IMR-90 (cell line): ENCODE data around the gene RORC. TPM values are rescaled to one million over a fixed set of nuclear protein-coding genes. Genes with fewer than 3 reads are reported as not detected.

Source experiments
- ATAC-seq: fragments of 200-7000 bp; cut with Tn5 transposase; 2 replicates; pipeline ENCODE4 v1.9.1; 2020; ENCODE audit warnings: low read depth, mild to moderate bottlenecking, moderate library complexity
- BruUV-seq: library from RNA; stranded (reverse); fragments of 400-500 nt; replicated peaks from 2 replicates; lab custom pipeline; 2021; lab: Mats Ljungman, UMichigan
- CTCF ChIA-PET: fragments of 300-600 bp; formaldehyde crosslinking; extraction: SDS; loops from one replicate; lab custom pipeline; 2021; ENCODE audit warnings: antibody characterized with exemption; lab: Yijun Ruan, JAX
- POLR2A ChIA-PET: fragments of 300-600 bp; sonication (Branson Sonifier 250); formaldehyde crosslinking; loops from one replicate; lab custom pipeline; 2022; ENCODE audit warnings: antibody characterized with exemption; ENCODE audit not compliant: unreplicated experiment; lab: Charles Lee
- DNase-seq: peaks from one replicate; pipeline ENCODE4 v3.0.0; 2013
- H2AFZ ChIP-seq: replicated peaks from 2 replicates; pipeline ENCODE3; 2013; ENCODE audit warnings: low read length, mild to moderate bottlenecking; ENCODE audit not compliant: poor library complexity
- H2AK5ac ChIP-seq: 2 replicates; pipeline ENCODE4 v1.6.1; 2013; ENCODE audit warnings: low read depth, low read length, inconsistent platforms
- H2AK9ac ChIP-seq: replicated peaks from 2 replicates; pipeline ENCODE3; 2013; ENCODE audit warnings: mild to moderate bottlenecking, low read depth, low read length, moderate library complexity; ENCODE audit not compliant: poor library complexity
- H2BK120ac ChIP-seq: 2 replicates; pipeline ENCODE4 v1.6.1; 2013; ENCODE audit warnings: low read depth, low read length, inconsistent platforms
- H2BK15ac ChIP-seq: 3 replicates; pipeline ENCODE4 v1.6.1; 2013; ENCODE audit warnings: low read depth, low read length, inconsistent platforms
- H2BK20ac ChIP-seq: 2 replicates; pipeline ENCODE4 v1.6.1; 2013; ENCODE audit warnings: low read depth, mild to moderate bottlenecking, inconsistent platforms, low read length, moderate library complexity
- H2BK5ac ChIP-seq: 2 replicates; pipeline ENCODE4 v1.6.1; 2013; ENCODE audit warnings: mild to moderate bottlenecking, low read depth, low read length, inconsistent platforms; ENCODE audit not compliant: poor library complexity, severe bottlenecking
- H3K14ac ChIP-seq: replicated peaks from 2 replicates; pipeline ENCODE4 v1.6.1; 2013; ENCODE audit warnings: low read depth, low read length, inconsistent platforms
- H3K18ac ChIP-seq: 2 replicates; pipeline ENCODE4 v1.6.1; 2013; ENCODE audit warnings: low read depth, low read length, control low read depth
- H3K23ac ChIP-seq: 2 replicates; pipeline ENCODE4 v1.6.1; 2013; ENCODE audit warnings: low read depth, low read length, inconsistent platforms
- H3K27ac ChIP-seq: 2 replicates; pipeline ENCODE4 v1.5.1; 2013; ENCODE audit warnings: mild to moderate bottlenecking, control low read depth, low read length; ENCODE audit not compliant: insufficient read depth
- H3K27me3 ChIP-seq: 2 replicates; pipeline ENCODE4 v1.6.1; 2013; ENCODE audit warnings: low read length; ENCODE audit not compliant: control insufficient read depth, insufficient read depth
- H3K36me3 ChIP-seq: 2 replicates; pipeline ENCODE4 v1.6.1; 2013; ENCODE audit warnings: low read length, mixed read lengths; ENCODE audit not compliant: control insufficient read depth, insufficient read depth
- H3K4ac ChIP-seq: 2 replicates; pipeline ENCODE4 v1.6.1; 2013; ENCODE audit warnings: low read depth, low read length, inconsistent platforms
- H3K4me1 ChIP-seq: 2 replicates; pipeline ENCODE4 v1.6.1; 2013; ENCODE audit warnings: low read length, mixed read lengths; ENCODE audit not compliant: control insufficient read depth, insufficient read depth
- H3K4me2 ChIP-seq: 2 replicates; pipeline ENCODE4 v1.6.1; 2013; ENCODE audit warnings: low read depth, mild to moderate bottlenecking, control low read depth, low read length, moderate library complexity
- H3K4me3 ChIP-seq: 2 replicates; pipeline ENCODE4 v1.5.1; 2013; ENCODE audit warnings: low read depth, mild to moderate bottlenecking, control low read depth, low read length, moderate library complexity; ENCODE audit not compliant: insufficient read depth
- H3K56ac ChIP-seq: 2 replicates; pipeline ENCODE4 v1.6.1; 2013; ENCODE audit warnings: low read length, inconsistent platforms; ENCODE audit not compliant: insufficient read depth; ENCODE audit errors: extremely low read depth
- H3K79me1 ChIP-seq, 2 experiments: 2 replicates each; pipeline ENCODE4 v1.6.1; 2013; ENCODE audit warnings: low read length in 2 of 2, inconsistent platforms in 1 of 2, low read depth in 1 of 2
- H3K9ac ChIP-seq: 2 replicates; pipeline ENCODE4 v1.6.1; 2013; ENCODE audit warnings: low read depth, low read length, control low read depth
- H3K9me1 ChIP-seq: 2 replicates; pipeline ENCODE4 v1.6.1; 2013; ENCODE audit warnings: low read length, inconsistent platforms; ENCODE audit not compliant: insufficient read depth
- H3K9me3 ChIP-seq: 2 replicates; pipeline ENCODE4 v1.6.1; 2013; ENCODE audit warnings: low read length; ENCODE audit not compliant: control insufficient read depth, insufficient read depth
- H4K20me1 ChIP-seq: 2 replicates; pipeline ENCODE4 v1.6.1; 2013; ENCODE audit warnings: low read length, inconsistent platforms; ENCODE audit not compliant: insufficient read depth
- H4K5ac ChIP-seq: 2 replicates; pipeline ENCODE4 v1.6.1; 2013; ENCODE audit warnings: mild to moderate bottlenecking, low read depth, low read length, control low read depth
- H4K8ac ChIP-seq, 2 experiments: 2 replicates each; pipeline ENCODE4 v1.6.1; 2013; ENCODE audit warnings: low read depth in 2 of 2, low read length in 2 of 2, control low read depth in 1 of 2, inconsistent platforms in 1 of 2
- H4K91ac ChIP-seq: 2 replicates; pipeline ENCODE4 v1.6.1; 2013; ENCODE audit warnings: low read depth, low read length, inconsistent platforms; ENCODE audit not compliant: insufficient read depth
- CEBPB ChIP-seq: IDR thresholded peaks from 2 replicates; pipeline ENCODE4 v1.6.1; 2012; ENCODE audit warnings: low read depth, low read length, improper control_type of control experiment
- CTCF ChIP-seq: conservative IDR thresholded peaks from 2 replicates; pipeline ENCODE4 v1.5.1; 2012; ENCODE audit warnings: mild to moderate bottlenecking, low read depth, low read length, improper control_type of control experiment
- ELK1 ChIP-seq: fragments of 150-350 bp; IDR thresholded peaks from 2 replicates; pipeline ENCODE4 v1.6.1; 2016; ENCODE audit warnings: low read depth, mild to moderate bottlenecking, low read length, moderate library complexity, borderline replicate concordance
- MAFK ChIP-seq: IDR thresholded peaks from 2 replicates; pipeline ENCODE4 v1.6.1; 2012; ENCODE audit warnings: low read depth, low read length, improper control_type of control experiment
- MAZ ChIP-seq: IDR thresholded peaks from 2 replicates; pipeline ENCODE4 v1.6.1; 2012; ENCODE audit warnings: low read depth, mild to moderate bottlenecking, low read length, improper control_type of control experiment, moderate library complexity, borderline replicate concordance
- MXI1 ChIP-seq: IDR thresholded peaks from 2 replicates; pipeline ENCODE4 v1.6.1; 2012; ENCODE audit warnings: low read depth, mild to moderate bottlenecking, low read length, moderate library complexity, borderline replicate concordance
- NFE2L2 ChIP-seq: fragments of 150-350 bp; IDR thresholded peaks from 2 replicates; pipeline ENCODE4 v1.6.1; 2016; ENCODE audit warnings: low read depth, mild to moderate bottlenecking, low read length
- POLR2A ChIP-seq: IDR thresholded peaks from 2 replicates; pipeline ENCODE4 v1.6.1; 2012; ENCODE audit warnings: mild to moderate bottlenecking, low read depth, low read length
- RAD21 ChIP-seq: IDR thresholded peaks from 2 replicates; pipeline ENCODE4 v1.6.1; 2012; ENCODE audit warnings: low read length, improper control_type of control experiment
- RCOR1 ChIP-seq: IDR thresholded peaks from 2 replicates; pipeline ENCODE4 v1.6.1; 2012; ENCODE audit warnings: mild to moderate bottlenecking, low read length, improper control_type of control experiment; ENCODE audit not compliant: insufficient replicate concordance
- RFX5 ChIP-seq: IDR thresholded peaks from 2 replicates; pipeline ENCODE4 v1.8.0; 2012; ENCODE audit warnings: low read depth, mild to moderate bottlenecking, low read length, moderate library complexity
- SMC3 ChIP-seq: fragments of 150-350 bp; IDR thresholded peaks from 2 replicates; pipeline ENCODE4 v1.6.1; 2016; ENCODE audit warnings: low read depth, mild to moderate bottlenecking, antibody characterized with exemption, low read length, moderate library complexity
- USF2 ChIP-seq: fragments of 150-350 bp; IDR thresholded peaks from 2 replicates; pipeline ENCODE4 v1.6.1; 2017; ENCODE audit warnings: mild to moderate bottlenecking, antibody characterized with exemption, low read length, low read depth
- WGBS, 2 experiments: methylation state at CpG; one replicate each; pipeline versions ENCODE4 v1.1.5 to v1.1.7; 2013; ENCODE audit warnings: missing lambda C conversion rate in 2 of 2; ENCODE audit not compliant: insufficient read length in 1 of 2; ENCODE audit errors: extremely low coverage in 2 of 2; 5-methylcytosine and 5-hydroxymethylcytosine counted together
- dilution Hi-C: fragments of 300-500 bp; cut with HindIII; formaldehyde crosslinking; loops from one replicate; pipeline ENCODE4 v1.14.3; 2018; ENCODE audit warnings: low sequenced_read_pairs; ENCODE audit not compliant: unreplicated experiment
- in situ Hi-C: fragments of 300-500 bp; cut with MboI; formaldehyde crosslinking; loops from 3 replicates; pipeline ENCODE4 v1.14.3; 2019; ENCODE audit warnings: low sequenced_read_pairs, inconsistent platforms, mixed read lengths
- intact Hi-C: fragments of 100-400 bp; cut with micrococcal nuclease; formaldehyde crosslinking; loops from 2 replicates; pipeline ENCODE4 v1.10.0; 2022
- polyA plus RNA-seq, 3 experiments: library from polyadenylated mRNA; depleted of rRNA; stranded (reverse); fragments of >200 nt; gene quantifications; 2 replicates each; pipeline ENCODE4 v1.2.3, GENCODE V29; 2012; ENCODE audit warnings: low replicate concordance in 1 of 3
- total RNA-seq: library from RNA; depleted of rRNA; stranded (reverse); fragments of >200 nt; gene quantifications from 2 replicates; pipeline ENCODE4 v1.2.3, GENCODE V29; 2012

Gene RORC
- total and polyA plus RNA-seq, 2 of the 4 experiments (the other 2 are of a cell fraction), result not detected

- H3K4me3 ChIP-seq, result no peak overlapping the region
- H2BK120ac ChIP-seq, result no peak overlapping the region
- no peaks in the 10 kb centered on the region for H3K79me1 ChIP-seq
- H3K56ac ChIP-seq, result no peak overlapping the region
- no peak overlapping the region for H2AFZ ChIP-seq
- no TSS peak for BruUV-seq
- DNase-seq, result no peak
- H3K9ac ChIP-seq, result no peak overlapping the region
- no peak for ATAC-seq
- dilution Hi-C loops, result no loop called here
- H3K4me1 ChIP-seq, result no peaks in the 10 kb centered on the region
- no peak overlapping the region for H4K8ac ChIP-seq
- H3K14ac ChIP-seq, result no peak overlapping the region
- H4K5ac ChIP-seq, result no peak overlapping the region
- WGBS, 2 experiments, result 72% methylated on average over 4 of the region's 12 CpGs; no CpG with 5 or more reads in 1 of the 2 experiments
- POLR2A ChIA-PET, result no interaction called here
- no peak overlapping the region for H2BK20ac ChIP-seq
- H3K4me2 ChIP-seq, result no peak overlapping the region
- no peak overlapping the region for H4K91ac ChIP-seq
- H3K27ac ChIP-seq, result no peak overlapping the region
- intact Hi-C loops, result no loop called here
- TF ChIP-seq MXI1 (no peak), NFE2L2 (no peak), CEBPB (no peak), RCOR1 (no peak), MAFK (no peak), SMC3 (no peak), RFX5 (no peak), POLR2A (no peak), MAZ (no peak), USF2 (no peak), RAD21 (no peak), ELK1 (no peak), CTCF (no peak)
- no peak overlapping the region for H3K23ac ChIP-seq
- no peak overlapping the region for H2BK5ac ChIP-seq
- H2AK9ac ChIP-seq, result no peak overlapping the region
- H2AK5ac ChIP-seq, result no peak overlapping the region
- no peak overlapping the region for H2BK15ac ChIP-seq
- in situ Hi-C loops, result no loop called here
- H3K36me3 ChIP-seq, result no peaks in the 10 kb centered on the region
- peaks cover 71% of the 10 kb centered on the region for H3K27me3 ChIP-seq
- CTCF ChIA-PET, result no interaction called here
- no peaks in the 10 kb centered on the region for H3K9me1 ChIP-seq
- no peak overlapping the region for H3K18ac ChIP-seq
- H4K20me1 ChIP-seq, result no peaks in the 10 kb centered on the region
- H3K9me3 ChIP-seq, result no peaks in the 10 kb centered on the region
- no peak overlapping the region for H3K4ac ChIP-seq
Observed at GRCh38 chr1:151815716-151816327, 15.8 kb downstream of the RORC start.
